ENCODE measurements around the gene CAMK2G.
A peak's percentile ranks its signal among the peaks of the same experiment; 100 is the strongest.

Gene CAMK2G

GRCh38 chr10:73802276-73802991, 71.9 kb downstream of the CAMK2G start:
- no peak for TF ChIP-seq TAF1 (IDR thresholded peaks at IDR 0.05; ENCODE audit: borderline replicate concordance, insufficient read depth, low read length)
- no peak for TF ChIP-seq REST (IDR thresholded peaks at IDR 0.05; ENCODE audit: insufficient read depth in 1 of 2, low read depth in 2 of 2, low read length in 2 of 2)
- no peak for TF ChIP-seq SIN3A (IDR thresholded peaks at IDR 0.05; ENCODE audit: borderline replicate concordance, insufficient read depth, low read length)
- 0 out of 2 replicates have a peak, but pooled peaks have one; percentile 10 for TF ChIP-seq POLR2AphosphoS5 (IDR thresholded peaks at IDR 0.05; ENCODE audit: low read depth, low read length)
- no peak for TF ChIP-seq FOXP2 (optimal IDR thresholded peaks at IDR 0.05; ENCODE audit: borderline replicate concordance, extremely low read depth, extremely low read length, insufficient read depth)

- TF ChIP-seq REST (IDR thresholded peaks at IDR 0.05; ENCODE audit: insufficient read depth in 1 of 2, low read depth in 2 of 2, low read length in 2 of 2): no peak
- TF ChIP-seq POLR2AphosphoS5 (IDR thresholded peaks at IDR 0.05; ENCODE audit: low read depth, low read length): no peak
- TF ChIP-seq FOXP2 (optimal IDR thresholded peaks at IDR 0.05; ENCODE audit: borderline replicate concordance, extremely low read depth, extremely low read length, insufficient read depth): no peak
- TF ChIP-seq SIN3A (IDR thresholded peaks at IDR 0.05; ENCODE audit: borderline replicate concordance, insufficient read depth, low read length): no peak
- no peak for TF ChIP-seq TAF1 (IDR thresholded peaks at IDR 0.05; ENCODE audit: borderline replicate concordance, insufficient read depth, low read length)
These were observed 73.1 kb downstream of the CAMK2G start for GRCh38 chr10:73801253-73801590.

- no peak for TF ChIP-seq POLR2AphosphoS5 (IDR thresholded peaks at IDR 0.05; ENCODE audit: low read depth, low read length)
- no peak for TF ChIP-seq FOXP2 (optimal IDR thresholded peaks at IDR 0.05; ENCODE audit: borderline replicate concordance, extremely low read depth, extremely low read length, insufficient read depth)
- TF ChIP-seq REST (IDR thresholded peaks at IDR 0.05; ENCODE audit: insufficient read depth in 1 of 2, low read depth in 2 of 2, low read length in 2 of 2): no peak
- no peak for TF ChIP-seq TAF1 (IDR thresholded peaks at IDR 0.05; ENCODE audit: borderline replicate concordance, insufficient read depth, low read length)
- no peak for TF ChIP-seq SIN3A (IDR thresholded peaks at IDR 0.05; ENCODE audit: borderline replicate concordance, insufficient read depth, low read length)
These were observed 73.6 kb downstream of the CAMK2G start for GRCh38 chr10:73800560-73801252.

GRCh38 chr10:73799899-73800559, 74.3 kb downstream of the CAMK2G start:
- no peak for TF ChIP-seq SIN3A (IDR thresholded peaks at IDR 0.05; ENCODE audit: borderline replicate concordance, insufficient read depth, low read length)
- no peak for TF ChIP-seq REST (IDR thresholded peaks at IDR 0.05; ENCODE audit: insufficient read depth in 1 of 2, low read depth in 2 of 2, low read length in 2 of 2)
- no peak for TF ChIP-seq FOXP2 (optimal IDR thresholded peaks at IDR 0.05; ENCODE audit: borderline replicate concordance, extremely low read depth, extremely low read length, insufficient read depth)
- no peak for TF ChIP-seq TAF1 (IDR thresholded peaks at IDR 0.05; ENCODE audit: borderline replicate concordance, insufficient read depth, low read length)
- no peak; the same call in 1 of the 2 replicates for TF ChIP-seq POLR2AphosphoS5 (IDR thresholded peaks at IDR 0.05; ENCODE audit: low read depth, low read length)
